ENCODE measurements around the gene FBLIM1. TPM values are rescaled to one million over a fixed set of nuclear protein-coding genes. Genes with fewer than 3 reads are reported as not detected.

FBLIM1 gene
- polyA plus RNA-seq, 1 experiment, result 122 TPM

GRCh38 chr1:15722836-15723532 lies 35.6 kb upstream of the FBLIM1 start:
- Histone ChIP-seq H3K27me3 (ENCODE audit: control insufficient read depth, insufficient read depth, low read length) (no peaks in the 10 kb centered on the region), H3K27ac (ENCODE audit: low read depth, low read length) (no peak overlapping the region), H3K4me3 (ENCODE audit: low read depth, low read length) (no peak overlapping the region), H3K9me3 (ENCODE audit: control insufficient read depth, insufficient read depth, low read length) (no peaks in the 10 kb centered on the region; the same call in 1 of the 2 replicates)
- DNase-seq (ENCODE audit: low read depth, low spot score), result no peak
- no peak for TF ChIP-seq CTCF (IDR thresholded peaks at IDR 0.05; ENCODE audit: low read depth, low read length)
- ChIA-PET POLR2A (interaction anchor here (0.8 kb wide), 1 partner anchor 43 kb away, joined by 4 read pairs; no protein-coding TSS in a partner anchor), CTCF (interaction anchor here (0.6 kb wide), 2 partner anchors 40 to 128 kb away, joined by 3 read pairs; no protein-coding TSS in a partner anchor)

GRCh38 chr1:15723631-15724246 lies 34.9 kb upstream of the FBLIM1 start:
- CTCF ChIA-PET, result interaction anchor here (0.6 kb wide), 1 partner anchor 21 kb away, joined by 11 read pairs; no protein-coding TSS in a partner anchor
- DNase-seq (ENCODE audit: low read depth, low spot score), result no peak
- no peak for TF ChIP-seq CTCF (IDR thresholded peaks at IDR 0.05; ENCODE audit: low read depth, low read length)
- Histone ChIP-seq H3K4me3 (ENCODE audit: low read depth, low read length) (no peak overlapping the region), H3K27me3 (ENCODE audit: control insufficient read depth, insufficient read depth, low read length) (no peaks in the 10 kb centered on the region), H3K27ac (ENCODE audit: low read depth, low read length) (no peak overlapping the region), H3K9me3 (ENCODE audit: control insufficient read depth, insufficient read depth, low read length) (no peaks in the 10 kb centered on the region; the same call in 1 of the 2 replicates)
- POLR2A ChIA-PET, result interaction anchor here (0.8 kb wide), 1 partner anchor 44 kb away, joined by 4 read pairs; no protein-coding TSS in a partner anchor

GRCh38 chr1:15724949-15725880 lies 33.4 kb upstream of the FBLIM1 start:
- H3K9me3 ChIP-seq (ENCODE audit: control insufficient read depth, insufficient read depth, low read length), result no peaks in the 10 kb centered on the region; the same call in 1 of the 2 replicates
- no peak overlapping the region for H3K4me3 ChIP-seq (ENCODE audit: low read depth, low read length)
- no peak for DNase-seq (ENCODE audit: low read depth, low spot score)
- H3K27me3 ChIP-seq (ENCODE audit: control insufficient read depth, insufficient read depth, low read length), result no peaks in the 10 kb centered on the region
- ChIA-PET CTCF (interaction anchor here (0.6 kb wide), 1 partner anchor 131 kb away, joined by 4 read pairs; no protein-coding TSS in a partner anchor), POLR2A (no interaction called here)
- no peak for TF ChIP-seq CTCF (IDR thresholded peaks at IDR 0.05; ENCODE audit: low read depth, low read length)
- no peak overlapping the region for H3K27ac ChIP-seq (ENCODE audit: low read depth, low read length)

- Histone ChIP-seq H3K27ac (ENCODE audit: low read depth, low read length) (no peak overlapping the region), H3K4me3 (ENCODE audit: low read depth, low read length) (no peak overlapping the region), H3K9me3 (ENCODE audit: control insufficient read depth, insufficient read depth, low read length) (no peaks in the 10 kb centered on the region; the same call in 1 of the 2 replicates), H3K27me3 (ENCODE audit: control insufficient read depth, insufficient read depth, low read length) (no peaks in the 10 kb centered on the region)
- no peak for TF ChIP-seq CTCF (IDR thresholded peaks at IDR 0.05; ENCODE audit: low read depth, low read length)
- ChIA-PET CTCF (no interaction called here), POLR2A (no interaction called here)
- no peak for DNase-seq (ENCODE audit: low read depth, low spot score)
These were observed 32.1 kb upstream of the FBLIM1 start for GRCh38 chr1:15726508-15726907.
